Fibroblast of lung (primary cell): ENCODE measurements around the gene DTL. TPM values are rescaled to one million over a fixed set of nuclear protein-coding genes. Genes with fewer than 3 reads are reported as not detected.

Source experiments
- DNase-seq, 2 donors: peaks; one replicate each; pipeline versions ENCODE4 v3.0.0 to v3.0.0-alpha.2; 2010; ENCODE audit warnings: low read depth in 2 of 2
- H2AFZ ChIP-seq: 2 replicates; pipeline ENCODE4 v1.5.1; 2012; ENCODE audit warnings: low read length, control low read depth, inconsistent platforms
- H3K27ac ChIP-seq: 2 replicates; pipeline ENCODE4 v1.5.1; 2011; ENCODE audit warnings: low read length, control low read depth; ENCODE audit not compliant: insufficient read depth
- H3K27me3 ChIP-seq: 2 replicates; pipeline ENCODE4 v1.5.1; 2011; ENCODE audit warnings: mild to moderate bottlenecking, low read length; ENCODE audit not compliant: control insufficient read depth, insufficient read depth
- H3K36me3 ChIP-seq: 2 replicates; pipeline ENCODE4 v1.5.1; 2011; ENCODE audit warnings: low read length; ENCODE audit not compliant: control insufficient read depth, insufficient read depth
- H3K4me1 ChIP-seq: 2 replicates; pipeline ENCODE4 v1.5.1; 2011; ENCODE audit warnings: low read length; ENCODE audit not compliant: control insufficient read depth, insufficient read depth; ENCODE audit errors: extremely low read depth
- H3K4me2 ChIP-seq: 2 replicates; pipeline ENCODE4 v1.5.1; 2011; ENCODE audit warnings: low read length, control low read depth; ENCODE audit not compliant: insufficient read depth; ENCODE audit errors: extremely low read depth
- H3K4me3 ChIP-seq, 4 experiments: fragments of 200-600 bp in 1 of 4; sonication (generic) in 1 of 4; replicated peaks in 1 of 4; 2 replicates each; pipeline ENCODE4 v1.5.1; 2011 to 2016; ENCODE audit warnings: low read length in 4 of 4, low read depth in 3 of 4, mild to moderate bottlenecking in 3 of 4, control low read depth in 2 of 4, inconsistent platforms in 1 of 4, mixed read lengths in 1 of 4; ENCODE audit not compliant: insufficient read depth in 1 of 4; ENCODE audit errors: control extremely low read depth in 1 of 4
- H3K79me2 ChIP-seq: 2 replicates; pipeline ENCODE4 v1.5.1; 2012; ENCODE audit warnings: mild to moderate bottlenecking, low read length, inconsistent platforms; ENCODE audit not compliant: control insufficient read depth, insufficient read depth
- H3K9ac ChIP-seq: 2 replicates; pipeline ENCODE4 v1.5.1; 2011; ENCODE audit warnings: mild to moderate bottlenecking, low read length, control low read depth; ENCODE audit not compliant: insufficient read depth
- H3K9me3 ChIP-seq: 2 replicates; pipeline ENCODE4 v1.5.1; 2012; ENCODE audit warnings: low read depth, low read length; ENCODE audit not compliant: control insufficient read depth, insufficient read depth
- H4K20me1 ChIP-seq: 2 replicates; pipeline ENCODE4 v1.5.1; 2011; ENCODE audit warnings: low read length; ENCODE audit not compliant: control insufficient read depth, insufficient read depth; ENCODE audit errors: extremely low read depth
- CTCF ChIP-seq, 2 donors: IDR thresholded peaks in 1 of 2; conservative IDR thresholded peaks in 1 of 2; 1 replicate in 1 of 2; 2 replicates in 1 of 2; pipeline ENCODE4 v1.5.1; 2011 to 2012; ENCODE audit warnings: low read length in 2 of 2, control low read depth in 1 of 2, inconsistent platforms in 1 of 2, low read depth in 1 of 2, mild to moderate bottlenecking in 1 of 2
- EZH2 ChIP-seq: IDR thresholded peaks from 2 replicates; pipeline ENCODE4 v1.5.1; 2012; ENCODE audit warnings: low read length, control low read depth, mild to moderate bottlenecking; ENCODE audit errors: missing control alignments
- polyA plus RNA-seq, 2 donors: library from polyadenylated mRNA; depleted of rRNA in 1 of 2; stranded (reverse) in 1 of 2; unstranded in 1 of 2; fragments of >200 nt; gene quantifications; 2 replicates each; pipeline ENCODE4 v1.2.1, GENCODE V29; 2011 to 2012; ENCODE audit warnings: missing spikeins in 1 of 2
- total RNA-seq: library from RNA; depleted of rRNA; stranded (reverse); fragments of >200 nt; gene quantifications from 2 replicates; pipeline ENCODE4 v1.2.1, GENCODE V29; 2014

DTL gene
- total and polyA plus RNA-seq, 2 donors (not counting 1 experiment from before 2014, with no cell fraction given): 2.8 to 8.7 TPM

GRCh38 chr1:212007886-212008285 lies 27.7 kb upstream of the DTL start:
- no peak for DNase-seq
- Histone ChIP-seq H3K4me2 (no peak overlapping the region), H3K4me1 (no peaks in the 10 kb centered on the region), H2AFZ (no peak overlapping the region), H3K9me3 (no peaks in the 10 kb centered on the region), H3K36me3 (no peaks in the 10 kb centered on the region), H3K4me3 (no peak overlapping the region), H3K9ac (no peak overlapping the region), H3K27me3 (no peaks in the 10 kb centered on the region), H4K20me1 (no peaks in the 10 kb centered on the region), H3K27ac (no peak overlapping the region), H3K79me2 (no peaks in the 10 kb centered on the region)
- TF ChIP-seq CTCF (conservative IDR thresholded peaks at IDR 0.05 in 1 of 2, IDR thresholded peaks at IDR 0.05 in 1 of 2; ENCODE audit: low read depth in 1 of 2, low read length in 2 of 2) (no peak), EZH2 (no peak)

- H2AFZ ChIP-seq: no peak overlapping the region
- no peak for DNase-seq
- H3K79me2 ChIP-seq: no peaks in the 10 kb centered on the region
- H3K27ac ChIP-seq: no peak overlapping the region
- no peaks in the 10 kb centered on the region for H3K36me3 ChIP-seq
- no peaks in the 10 kb centered on the region for H4K20me1 ChIP-seq
- no peak for TF ChIP-seq CTCF (conservative IDR thresholded peaks at IDR 0.05 in 1 of 2, IDR thresholded peaks at IDR 0.05 in 1 of 2; ENCODE audit: low read depth in 1 of 2, low read length in 2 of 2)
- TF ChIP-seq EZH2: no peak
- no peaks in the 10 kb centered on the region for H3K27me3 ChIP-seq
- H3K9ac ChIP-seq: no peak overlapping the region
- no peak overlapping the region for H3K4me2 ChIP-seq
- no peaks in the 10 kb centered on the region for H3K4me1 ChIP-seq
- H3K9me3 ChIP-seq: no peaks in the 10 kb centered on the region
- H3K4me3 ChIP-seq: no peak overlapping the region
These were observed 26.0 kb upstream of the DTL start for GRCh38 chr1:212009561-212009960.

- TF ChIP-seq CTCF (conservative IDR thresholded peaks at IDR 0.05 in 1 of 2, IDR thresholded peaks at IDR 0.05 in 1 of 2; ENCODE audit: low read depth in 1 of 2, low read length in 2 of 2): no peak
- TF ChIP-seq EZH2: no peak
- DNase-seq: no peak
- no peaks in the 10 kb centered on the region for H3K9me3 ChIP-seq
These were observed 25.5 kb upstream of the DTL start for GRCh38 chr1:212010004-212010403.

More at GRCh38 chr1:212010004-212010403, 25.5 kb upstream of the DTL start:
- Histone ChIP-seq H3K27me3 (no peaks in the 10 kb centered on the region), H3K36me3 (no peaks in the 10 kb centered on the region), H2AFZ (no peak overlapping the region), H3K4me2 (no peak overlapping the region), H3K79me2 (no peaks in the 10 kb centered on the region), H3K9ac (no peak overlapping the region), H4K20me1 (no peaks in the 10 kb centered on the region), H3K4me1 (no peaks in the 10 kb centered on the region), H3K4me3 (no peak overlapping the region), H3K27ac (no peak overlapping the region)
